Activated CD8-positive, alpha-beta T cell treated with anti-CD3 and anti-CD28 coated beads, Interleukin-2, amount 10 ng/mL, durations not matched to agents 7 days and 5 days (primary cell): ENCODE measurements around the gene PLXNA4. TPM values are rescaled to one million over a fixed set of nuclear protein-coding genes. Genes with fewer than 3 reads are reported as not detected.
"Not testable (repeated sequence)": the region's sequence is repeated elsewhere in the genome, so short reads cannot be mapped to it uniquely, and the experiment has no call there.

Experiments used
- ATAC-seq: fragments of 150-1000 bp; cut with Tn5 transposase; one replicate; pipeline ENCODE4 v1.10.0; 2021; ENCODE audit warnings: moderate library complexity
- CTCF ChIA-PET: fragments of 350-600 bp; sonication (Branson Sonifier 250); formaldehyde crosslinking; loops from one replicate; lab custom pipeline; 2021; ENCODE audit warnings: antibody characterized with exemption; lab: Charles Lee
- POLR2A ChIA-PET: fragments of 350-600 bp; sonication (Branson Sonifier 250); formaldehyde crosslinking; loops from one replicate; lab custom pipeline; 2021; ENCODE audit warnings: antibody characterized with exemption; lab: Charles Lee
- DNase-seq: peaks from one replicate; pipeline ENCODE4 v3.0.0-alpha.2; 2020
- H3K27ac Mint-ChIP-seq: one replicate; pipeline ENCODE4 v1.8.0; 2021; ENCODE audit warnings: mild to moderate bottlenecking, mixed read lengths
- H3K27me3 Mint-ChIP-seq: one replicate; pipeline ENCODE4 v1.8.0; 2021; ENCODE audit warnings: low read depth, mixed read lengths
- H3K36me3 Mint-ChIP-seq: one replicate; pipeline ENCODE4 v1.8.0; 2021; ENCODE audit warnings: low read depth, mixed read lengths
- H3K4me1 Mint-ChIP-seq: one replicate; pipeline ENCODE4 v1.8.0; 2021; ENCODE audit warnings: low read depth, mixed read lengths
- H3K4me3 Mint-ChIP-seq: one replicate; pipeline ENCODE4 v1.8.0; 2021; ENCODE audit warnings: mild to moderate bottlenecking, mixed read lengths
- H3K9me3 Mint-ChIP-seq: one replicate; pipeline ENCODE4 v1.8.0; 2022; ENCODE audit warnings: mixed read lengths; ENCODE audit not compliant: insufficient read depth
- total RNA-seq, 2 experiments: library from RNA; stranded (reverse); gene quantifications; one replicate each; pipeline ENCODE4 v1.2.3, GENCODE V29; 2021

Gene PLXNA4
- total RNA-seq, 2 experiments from 2014 or later: 45.4 to 47.2 TPM

DNA sequence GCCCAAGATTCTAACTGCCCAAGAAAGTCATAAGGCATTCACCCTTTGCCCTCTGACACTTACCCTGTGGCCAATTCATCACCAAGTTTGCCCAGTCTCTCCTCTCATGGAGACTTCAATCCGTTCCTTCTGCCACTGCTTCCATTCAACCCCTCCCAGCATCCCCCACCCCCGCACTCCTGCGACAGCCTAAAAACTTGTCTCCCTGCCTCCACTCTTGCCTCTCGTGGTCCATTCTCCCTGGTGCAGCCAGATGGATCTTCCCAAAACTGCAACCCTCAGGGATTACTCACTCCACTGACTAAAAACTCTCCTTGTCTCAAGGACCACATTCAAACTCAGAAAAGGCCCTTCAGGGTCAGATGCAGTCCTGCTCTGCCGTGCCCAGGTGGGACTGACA lies 32.3 kb upstream of the PLXNA4 start:
- no peak for ATAC-seq
- POLR2A ChIA-PET: no interaction called here

DNA sequence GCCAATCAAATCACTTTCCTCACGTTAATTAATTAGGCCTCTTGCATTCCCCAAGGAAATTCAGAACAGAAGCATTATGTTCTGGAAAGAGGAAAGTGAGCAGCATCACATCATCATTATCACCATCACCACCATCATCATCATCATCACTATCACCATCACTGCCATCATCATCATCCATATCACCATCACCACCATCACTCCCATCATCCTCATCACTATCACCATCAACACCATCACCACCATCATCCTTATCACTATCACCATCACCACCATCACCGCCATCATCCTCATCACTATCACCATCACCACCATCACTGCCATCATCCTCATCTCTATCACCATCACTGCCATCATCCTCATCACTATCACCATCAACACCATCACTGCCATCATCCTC lies 31.4 kb upstream of the PLXNA4 start:
- no peaks in the 10 kb centered on the region for H3K4me1 Mint-ChIP-seq
- no peak overlapping the region for H3K4me3 Mint-ChIP-seq
- ChIA-PET POLR2A (no interaction called here), CTCF (no interaction called here)
- no peaks in the 10 kb centered on the region for H3K9me3 Mint-ChIP-seq
- DNase-seq (no peak), ATAC-seq (no peak)
- peaks cover 4% of the 10 kb centered on the region for H3K27me3 Mint-ChIP-seq
- no peaks in the 10 kb centered on the region for H3K36me3 Mint-ChIP-seq
- H3K27ac Mint-ChIP-seq: no peak overlapping the region

More for the DNA sequence above, 32.3 kb upstream of the PLXNA4 start:
- H3K27ac Mint-ChIP-seq: no peak overlapping the region
- CTCF ChIA-PET: no interaction called here
- DNase-seq: no peak
- H3K27me3 Mint-ChIP-seq: peaks cover 6% of the 10 kb centered on the region
- no peaks in the 10 kb centered on the region for H3K9me3 Mint-ChIP-seq
- H3K4me1 Mint-ChIP-seq: no peaks in the 10 kb centered on the region
- H3K4me3 Mint-ChIP-seq: no peak overlapping the region
- H3K36me3 Mint-ChIP-seq: no peaks in the 10 kb centered on the region

DNA sequence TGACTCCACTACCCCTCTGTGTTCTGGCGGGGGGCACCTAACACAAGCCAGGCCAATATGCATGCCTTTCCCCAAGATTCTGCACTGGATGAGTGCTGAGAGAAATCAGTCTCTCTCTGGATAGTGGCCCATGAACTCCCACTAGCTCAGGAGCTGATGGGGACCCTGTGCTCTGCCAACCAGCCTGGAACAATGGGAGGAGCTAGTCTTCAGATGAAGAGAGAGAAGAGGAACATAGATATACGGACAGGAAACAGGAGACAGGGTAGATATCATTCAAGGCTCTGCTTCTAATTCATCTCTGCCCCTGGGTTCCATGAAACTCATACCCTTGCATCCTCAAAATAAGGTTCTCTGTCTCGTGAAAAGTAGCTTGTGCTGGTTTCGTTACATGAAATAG lies 27.9 kb upstream of the PLXNA4 start:
- ChIA-PET CTCF (interaction anchor here (0.9 to 1.2 kb wide), 3 partner anchors 26 to 202 kb away, joined by 3 read pairs; no protein-coding TSS in a partner anchor), POLR2A (no interaction called here)
- no peaks in the 10 kb centered on the region for H3K36me3 Mint-ChIP-seq
- DNase-seq (no peak), ATAC-seq (no peak)
- no peak overlapping the region for H3K4me3 Mint-ChIP-seq
- H3K4me1 Mint-ChIP-seq: no peaks in the 10 kb centered on the region
- no peaks in the 10 kb centered on the region for H3K9me3 Mint-ChIP-seq
- no peak overlapping the region for H3K27ac Mint-ChIP-seq
- H3K27me3 Mint-ChIP-seq: peaks cover 10% of the 10 kb centered on the region

GRCh38 chr7:132603220-132603833 lies 27.1 kb upstream of the PLXNA4 start:
- CTCF ChIA-PET: interaction anchor here (0.5 to 2.7 kb wide), 5 partner anchors 23 to 1970 kb away, joined by 3 to 12 read pairs (median 3); no protein-coding TSS in a partner anchor
- Mint-ChIP-seq H3K27me3 (peaks cover 14% of the 10 kb centered on the region), H3K9me3 (no peaks in the 10 kb centered on the region), H3K4me1 (no peaks in the 10 kb centered on the region), H3K27ac (no peak overlapping the region), H3K36me3 (no peaks in the 10 kb centered on the region), H3K4me3 (no peak overlapping the region)
- DNase-seq (no peak), ATAC-seq (no peak)
- POLR2A ChIA-PET: no interaction called here

DNA sequence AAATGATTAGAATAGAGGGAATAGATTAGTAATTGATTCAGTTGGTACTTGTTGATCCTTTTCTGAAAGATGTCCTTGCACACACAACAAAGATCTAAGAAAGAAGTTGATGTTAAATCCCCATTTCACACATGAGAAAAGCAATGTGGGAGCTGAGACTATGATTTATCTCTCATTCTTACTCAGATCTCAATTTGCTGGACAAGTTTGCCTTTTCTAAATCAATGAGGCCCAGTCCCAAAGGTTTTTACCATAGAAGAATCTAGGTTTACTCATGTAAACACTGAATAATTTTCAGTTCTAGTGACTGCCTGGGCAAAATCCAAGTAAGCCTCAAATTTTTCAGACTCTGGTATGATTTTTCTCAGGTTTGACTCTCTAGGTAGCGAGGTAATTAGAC lies 25.5 kb upstream of the PLXNA4 start:
- Mint-ChIP-seq H3K9me3 (no peaks in the 10 kb centered on the region), H3K27ac (no peak overlapping the region), H3K36me3 (no peaks in the 10 kb centered on the region), H3K4me1 (no peaks in the 10 kb centered on the region), H3K4me3 (no peak overlapping the region), H3K27me3 (peaks cover 16% of the 10 kb centered on the region)
- ChIA-PET CTCF (interaction anchor here (2.7 kb wide), 1 partner anchor 21 kb away, joined by 12 read pairs; no protein-coding TSS in a partner anchor), POLR2A (no interaction called here)
- ATAC-seq (no peak), DNase-seq (no peak)

GRCh38 chr7:132596588-132596987 lies 20.3 kb upstream of the PLXNA4 start:
- Mint-ChIP-seq H3K9me3 (no peaks in the 10 kb centered on the region), H3K27me3 (peaks cover 26% of the 10 kb centered on the region), H3K27ac (no peak overlapping the region), H3K4me1 (no peaks in the 10 kb centered on the region), H3K4me3 (no peak overlapping the region), H3K36me3 (no peaks in the 10 kb centered on the region)
- ChIA-PET POLR2A (no interaction called here), CTCF (no interaction called here)
- ATAC-seq (no peak), DNase-seq (no peak)

DNA sequence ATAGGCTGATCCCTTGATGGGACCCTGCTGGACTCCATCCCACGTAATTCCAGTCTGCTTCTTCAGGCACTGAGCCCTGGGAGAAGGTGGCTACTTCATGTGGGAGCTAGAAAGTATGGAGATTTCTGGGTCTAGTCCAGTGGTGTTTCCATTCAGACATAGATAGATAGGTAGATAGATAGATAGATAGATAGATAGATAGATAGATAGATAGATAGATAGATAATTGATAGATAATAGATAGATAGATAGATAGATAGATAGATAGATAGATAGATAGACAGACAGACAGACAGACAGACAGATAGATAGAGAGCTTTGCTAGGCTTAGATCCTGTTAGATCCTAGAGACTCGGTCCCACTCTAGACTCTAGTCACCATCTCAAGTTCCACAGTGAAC lies 18.5 kb upstream of the PLXNA4 start:
- H3K27ac Mint-ChIP-seq, H3K9me3 Mint-ChIP-seq, ATAC-seq, DNase-seq, CTCF ChIA-PET, H3K36me3 Mint-ChIP-seq, H3K4me3 Mint-ChIP-seq, H3K4me1 Mint-ChIP-seq, POLR2A ChIA-PET: not testable (repeated sequence)
- H3K27me3 Mint-ChIP-seq: peaks cover 25% of the 10 kb centered on the region

DNA sequence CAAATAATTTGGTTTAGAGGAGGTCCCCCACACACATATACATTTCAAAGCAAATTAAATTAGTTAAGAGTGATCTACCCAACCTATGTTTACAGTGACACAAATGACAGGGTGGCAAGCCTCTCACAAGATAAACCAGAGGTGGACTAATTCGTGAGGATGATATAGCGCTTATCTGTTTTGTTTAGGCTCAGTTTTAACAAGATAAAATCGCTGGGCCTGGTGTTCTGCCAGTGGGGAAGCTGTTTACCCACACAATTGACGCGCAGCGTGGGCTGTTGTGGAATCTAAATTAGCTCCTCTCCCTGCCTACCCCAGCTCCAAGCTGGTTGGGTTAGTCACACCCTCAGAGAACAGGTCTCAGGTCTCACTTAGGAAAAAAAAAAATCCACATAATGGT lies 16.7 kb upstream of the PLXNA4 start:
- H3K36me3 Mint-ChIP-seq: no peaks in the 10 kb centered on the region
- ChIA-PET CTCF (no interaction called here), POLR2A (no interaction called here)
- H3K4me3 Mint-ChIP-seq: no peak overlapping the region
- no peaks in the 10 kb centered on the region for H3K4me1 Mint-ChIP-seq
- DNase-seq (no peak), ATAC-seq (no peak)
- no peaks in the 10 kb centered on the region for H3K9me3 Mint-ChIP-seq
- peaks cover 26% of the 10 kb centered on the region for H3K27me3 Mint-ChIP-seq
- H3K27ac Mint-ChIP-seq: no peak overlapping the region

DNA sequence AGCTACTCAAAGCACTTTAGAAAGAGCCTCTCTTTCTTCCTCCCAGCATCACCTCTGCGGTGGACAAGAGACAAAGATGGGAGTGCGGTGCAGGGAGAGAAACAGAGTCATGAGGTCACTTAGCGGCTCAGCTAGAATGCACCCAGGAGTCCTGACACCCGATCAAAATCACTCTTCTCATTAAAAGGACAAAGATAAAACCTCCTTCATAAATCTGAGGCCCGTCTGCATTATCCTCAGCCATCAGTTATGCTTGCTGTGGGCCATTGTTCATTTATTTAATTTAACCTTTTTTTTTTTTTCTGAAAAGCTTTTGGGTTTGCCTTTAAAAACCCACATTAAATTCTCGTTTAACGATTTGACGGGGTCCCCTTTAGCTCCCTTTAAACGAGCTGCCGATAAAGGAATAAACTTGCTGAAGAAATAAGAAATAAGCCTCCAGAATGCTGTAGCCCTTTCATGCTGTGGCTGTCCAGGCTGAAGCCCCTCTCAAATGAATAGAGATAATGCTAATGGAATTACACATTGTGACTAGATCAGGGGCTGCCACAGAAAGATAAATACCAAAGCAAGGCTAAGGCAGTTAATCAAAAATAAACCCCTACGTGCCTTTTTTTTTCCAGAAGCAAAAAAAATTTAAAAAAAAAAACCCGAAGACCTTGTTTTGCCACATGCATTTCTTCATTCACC lies 16.1 kb upstream of the PLXNA4 start:
- H3K9me3 Mint-ChIP-seq: no peaks in the 10 kb centered on the region
- H3K27ac Mint-ChIP-seq: no peak overlapping the region
- H3K27me3 Mint-ChIP-seq: peaks cover 29% of the 10 kb centered on the region
- H3K4me1 Mint-ChIP-seq: no peaks in the 10 kb centered on the region
- H3K4me3 Mint-ChIP-seq: no peak overlapping the region
- no peaks in the 10 kb centered on the region for H3K36me3 Mint-ChIP-seq
- DNase-seq: no peak
- ChIA-PET POLR2A (no interaction called here), CTCF (interaction anchor here (3.3 kb wide), 1 partner anchor 12 kb away, joined by 14 read pairs; no protein-coding TSS in a partner anchor)
- ATAC-seq: no peak

DNA sequence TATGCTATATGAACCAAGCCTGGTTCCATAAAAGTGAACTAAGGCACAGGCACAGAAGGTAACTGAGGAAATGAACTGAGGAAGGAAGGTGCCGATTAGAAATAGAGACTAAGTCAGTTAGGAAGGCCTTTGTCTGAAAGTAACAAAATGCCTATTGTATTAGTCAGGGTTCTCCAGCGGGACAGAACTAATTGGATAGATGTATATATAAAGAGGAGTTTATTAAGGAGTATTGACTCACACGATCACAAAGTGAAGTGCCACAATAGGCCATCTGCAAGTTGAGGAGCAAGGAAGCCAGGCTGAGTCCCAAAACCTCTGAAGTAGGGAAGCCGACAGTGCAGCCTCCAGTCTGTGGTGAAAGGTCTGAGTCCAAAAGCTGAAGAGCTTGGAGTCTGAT lies 13.9 kb upstream of the PLXNA4 start:
- no peak overlapping the region for H3K27ac Mint-ChIP-seq
- no peaks in the 10 kb centered on the region for H3K36me3 Mint-ChIP-seq
- no peak for ATAC-seq
- DNase-seq: no peak
- ChIA-PET CTCF (interaction anchor here (1.0 to 3.3 kb wide), 2 partner anchors 10 to 14 kb away, joined by 3 to 14 read pairs; partner anchors contain the start of gene PLXNA4), POLR2A (no interaction called here)
- no peak overlapping the region for H3K4me3 Mint-ChIP-seq
- H3K27me3 Mint-ChIP-seq: peaks cover 36% of the 10 kb centered on the region
- H3K9me3 Mint-ChIP-seq: no peaks in the 10 kb centered on the region
- H3K4me1 Mint-ChIP-seq: no peaks in the 10 kb centered on the region

GRCh38 chr7:132588596-132588995 lies 12.3 kb upstream of the PLXNA4 start:
- no peak overlapping the region for H3K27ac Mint-ChIP-seq
- ChIA-PET POLR2A (no interaction called here), CTCF (no interaction called here)
- no peak for DNase-seq
- no peaks in the 10 kb centered on the region for H3K36me3 Mint-ChIP-seq
- ATAC-seq: no peak
- no peak overlapping the region for H3K4me3 Mint-ChIP-seq
- H3K27me3 Mint-ChIP-seq: peaks cover 40% of the 10 kb centered on the region
- H3K4me1 Mint-ChIP-seq: no peaks in the 10 kb centered on the region
- no peaks in the 10 kb centered on the region for H3K9me3 Mint-ChIP-seq

DNA sequence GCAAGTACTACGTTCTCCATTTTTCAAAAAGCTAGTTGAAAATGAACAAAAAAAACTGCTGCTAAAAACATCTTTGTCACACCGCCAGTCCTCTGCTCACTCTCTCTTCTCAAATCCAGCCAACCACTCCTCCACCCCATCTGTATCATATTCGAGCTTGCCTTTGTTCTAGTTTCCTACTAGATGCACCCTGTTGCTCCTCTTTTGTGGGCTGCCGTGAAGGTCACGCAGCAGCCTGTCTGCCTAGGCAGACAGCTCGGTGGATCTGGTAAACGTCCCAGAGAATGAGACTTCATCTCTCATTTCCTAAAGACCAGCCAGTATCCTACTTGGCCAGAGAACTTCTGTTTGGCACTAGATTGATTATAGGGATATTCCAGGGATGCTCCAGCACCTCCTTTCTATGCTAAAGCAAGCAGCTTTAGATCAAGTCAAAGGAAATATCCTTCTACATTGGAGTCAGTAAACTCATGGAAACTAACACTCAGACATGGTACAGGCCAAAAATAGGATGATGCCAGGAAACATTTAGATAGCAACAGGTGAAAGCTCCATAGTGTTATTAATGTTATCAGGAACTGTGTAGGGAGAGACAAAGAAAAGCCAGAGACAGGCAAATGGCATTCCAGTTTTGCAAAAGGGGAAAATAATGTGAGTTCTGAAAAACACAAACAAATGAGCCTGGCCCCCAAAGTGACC lies 8.7 kb upstream of the PLXNA4 start:
- ATAC-seq (no peak), DNase-seq (no peak)
- Mint-ChIP-seq H3K9me3 (no peaks in the 10 kb centered on the region), H3K27me3 (peaks cover 35% of the 10 kb centered on the region), H3K4me3 (no peak overlapping the region), H3K27ac (no peak overlapping the region), H3K4me1 (peaks cover 12% of the 10 kb centered on the region), H3K36me3 (no peaks in the 10 kb centered on the region)
- ChIA-PET CTCF (interaction anchor here (1.1 to 2.0 kb wide), 2 partner anchors 190 to 266 kb away, joined by 5 to 10 read pairs; no protein-coding TSS in a partner anchor), POLR2A (no interaction called here)
